Measurements from ENCODE around the gene WFS1. TPM values are rescaled to one million over a fixed set of nuclear protein-coding genes. Genes with fewer than 3 reads are reported as not detected.

WFS1 gene
- total RNA-seq, 1 donor from 2014 or later = 91.8 TPM

- Histone ChIP-seq H3K36me3 (no peaks in the 10 kb centered on the region), H3K4me3 (no peak overlapping the region), H3K27ac (no peak overlapping the region), H3K9me3 (no peaks in the 10 kb centered on the region), H3K4me1 (peaks cover 4% of the 10 kb centered on the region), H3K27me3 (no peaks in the 10 kb centered on the region)
- DNase-seq (ENCODE audit: extremely low spot score in 2 of 2) = no peak
- intact Hi-C loops (cut with DNase I) = no loop called here
- TF ChIP-seq POLR2AphosphoS5 (IDR thresholded peaks at IDR 0.05; ENCODE audit: insufficient read depth in 1 of 2, low read depth in 1 of 2) (no peak), CTCF (IDR thresholded peaks at IDR 0.05) (peak in 2 of 3 experiments; percentile 12 to 15), POLR2A (IDR thresholded peaks at IDR 0.05) (no peak)
Measured at GRCh38 chr4:6264225-6264540, 5.5 kb upstream of the WFS1 start.

- H3K9me3 ChIP-seq = no peaks in the 10 kb centered on the region
- no peak for DNase-seq (ENCODE audit: extremely low spot score in 2 of 2)
- H3K36me3 ChIP-seq = no peaks in the 10 kb centered on the region
- intact Hi-C loops (cut with DNase I) = no loop called here
- TF ChIP-seq POLR2AphosphoS5 (IDR thresholded peaks at IDR 0.05; ENCODE audit: insufficient read depth in 1 of 2, low read depth in 1 of 2) (no peak), POLR2A (IDR thresholded peaks at IDR 0.05) (no peak), CTCF (IDR thresholded peaks at IDR 0.05) (no peak)
- no peak overlapping the region for H3K27ac ChIP-seq
- no peak overlapping the region for H3K4me3 ChIP-seq
- H3K4me1 ChIP-seq = peaks cover 9% of the 10 kb centered on the region
- H3K27me3 ChIP-seq = no peaks in the 10 kb centered on the region
Measured at GRCh38 chr4:6265546-6265945, 4.1 kb upstream of the WFS1 start.

GRCh38 chr4:6267573-6267972, 2.1 kb upstream of the WFS1 start:
- no peak overlapping the region for H3K27ac ChIP-seq
- no peaks in the 10 kb centered on the region for H3K27me3 ChIP-seq
- no peaks in the 10 kb centered on the region for H3K36me3 ChIP-seq
- DNase-seq (ENCODE audit: extremely low spot score in 2 of 2) = no peak
- TF ChIP-seq POLR2A (IDR thresholded peaks at IDR 0.05) (no peak), POLR2AphosphoS5 (IDR thresholded peaks at IDR 0.05; ENCODE audit: insufficient read depth in 1 of 2, low read depth in 1 of 2) (no peak), CTCF (IDR thresholded peaks at IDR 0.05) (no peak)
- H3K4me3 ChIP-seq = no peak overlapping the region
- H3K4me1 ChIP-seq = peaks cover 30% of the 10 kb centered on the region
- no peaks in the 10 kb centered on the region for H3K9me3 ChIP-seq
- intact Hi-C loops (cut with DNase I) = no loop called here

GRCh38 chr4:6268650-6269615, 717 bp upstream of the WFS1 start:
- no peak for TF ChIP-seq CTCF (IDR thresholded peaks at IDR 0.05)
- TF ChIP-seq POLR2AphosphoS5 (IDR thresholded peaks at IDR 0.05; ENCODE audit: insufficient read depth in 1 of 2, low read depth in 1 of 2) = no peak
- no peak for TF ChIP-seq POLR2A (IDR thresholded peaks at IDR 0.05)
- DNase-seq (ENCODE audit: extremely low spot score in 2 of 2) = no peak
- no peaks in the 10 kb centered on the region for H3K27me3 ChIP-seq
- peak overlapping the region; percentile 94 to 97 for H3K4me3 ChIP-seq
- H3K27ac ChIP-seq = no peak overlapping the region
- intact Hi-C loops (cut with DNase I) = no loop called here
- no peaks in the 10 kb centered on the region for H3K9me3 ChIP-seq
- peaks cover 42% of the 10 kb centered on the region for H3K4me1 ChIP-seq
- no peaks in the 10 kb centered on the region for H3K36me3 ChIP-seq

GRCh38 chr4:6270636-6271121, 1.0 kb downstream of the WFS1 start:
- H3K4me1 ChIP-seq = peaks cover 59% of the 10 kb centered on the region
- peak overlapping the region; percentile 94 to 97 for H3K4me3 ChIP-seq
- H3K9me3 ChIP-seq = no peaks in the 10 kb centered on the region
- no peak for TF ChIP-seq POLR2AphosphoS5 (IDR thresholded peaks at IDR 0.05; ENCODE audit: insufficient read depth in 1 of 2, low read depth in 1 of 2)
- TF ChIP-seq CTCF (IDR thresholded peaks at IDR 0.05) = no peak
- no peak for TF ChIP-seq POLR2A (IDR thresholded peaks at IDR 0.05)
- H3K27ac ChIP-seq = peak overlapping the region; percentile 75
- no peaks in the 10 kb centered on the region for H3K36me3 ChIP-seq
- intact Hi-C loops (cut with DNase I) = no loop called here
- no peaks in the 10 kb centered on the region for H3K27me3 ChIP-seq
- no peak for DNase-seq (ENCODE audit: extremely low spot score in 2 of 2)
